ENCODE results near the gene JAKMIP1. TPM values are rescaled to one million over a fixed set of nuclear protein-coding genes. Genes with fewer than 3 reads are reported as not detected.
A peak's percentile ranks its signal among the peaks of the same experiment; 100 is the strongest.

JAKMIP1 gene
- total and polyA plus RNA-seq, 3 experiments from 2014 or later: 12.7 to 26.1 (median 14.2) TPM

- Mint-ChIP-seq H3K9me3 (peaks cover 0 to 9% (median 4%) of the 10 kb centered on the region in 5 donors), H3K4me1 (peaks cover 8 to 35% (median 16%) of the 10 kb centered on the region in 3 donors), H3K27ac (no peak overlapping the region), H3K27me3 (peaks cover 0 to 3% of the 10 kb centered on the region in 2 donors), H3K4me3 (no peak overlapping the region), H3K36me3 (peaks cover 9 to 32% (median 16%) of the 10 kb centered on the region in 3 donors)
- Histone ChIP-seq H3K27me3 (ENCODE audit: insufficient read depth, low read length, poor library complexity, severe bottlenecking) (no peaks in the 10 kb centered on the region), H3K4me3 (ENCODE audit: low read length) (no peak overlapping the region), H3K4me1 (ENCODE audit: insufficient read depth, low read length) (no peaks in the 10 kb centered on the region), H3K27ac (ENCODE audit: low read depth, low read length) (no peak overlapping the region), H3K9me3 (ENCODE audit: low read length) (no peaks in the 10 kb centered on the region), H3K36me3 (ENCODE audit: insufficient read depth, low read length) (no peaks in the 10 kb centered on the region)
- CTCF ChIA-PET: no interaction called here
- POLR2A ChIA-PET: interaction anchor here (0.7 kb wide), 1 partner anchor 9 kb away, joined by 5 read pairs; no protein-coding TSS in a partner anchor
- DNase-seq: no peak
Observed at GRCh38 chr4:6190486-6190885, 9.9 kb downstream of the JAKMIP1 start.

- no peaks in the 10 kb centered on the region for H3K27me3 ChIP-seq (ENCODE audit: insufficient read depth, low read length, poor library complexity, severe bottlenecking)
- Mint-ChIP-seq H3K4me1 (peaks cover 14 to 41% (median 22%) of the 10 kb centered on the region in 3 donors), H3K4me3 (peak overlapping the region in 1 of 7 donors; percentile 26), H3K9me3 (peaks cover 0 to 9% (median 4%) of the 10 kb centered on the region in 5 donors), H3K27me3 (peaks cover 0 to 3% of the 10 kb centered on the region in 2 donors), H3K36me3 (peaks cover 9 to 32% (median 16%) of the 10 kb centered on the region in 3 donors), H3K27ac (peak overlapping the region in 1 of 8 donors; percentile 23)
- DNase-seq: no peak
- no peak overlapping the region for H3K4me3 ChIP-seq (ENCODE audit: low read length)
- no peaks in the 10 kb centered on the region for H3K9me3 ChIP-seq (ENCODE audit: low read length)
- POLR2A ChIA-PET: no interaction called here
- no peak overlapping the region for H3K27ac ChIP-seq (ENCODE audit: low read depth, low read length)
- H3K36me3 ChIP-seq (ENCODE audit: insufficient read depth, low read length): no peaks in the 10 kb centered on the region
- peaks cover 2% of the 10 kb centered on the region for H3K4me1 ChIP-seq (ENCODE audit: insufficient read depth, low read length)
- CTCF ChIA-PET: no interaction called here
Observed at GRCh38 chr4:6189511-6189910, 10.8 kb downstream of the JAKMIP1 start.

GRCh38 chr4:6188687-6189305 is 11.6 kb downstream of the JAKMIP1 start:
- H3K4me1 Mint-ChIP-seq: peaks cover 21 to 44% (median 29%) of the 10 kb centered on the region in 3 donors
- DNase-seq: no peak
- peaks cover 9% of the 10 kb centered on the region for H3K4me1 ChIP-seq (ENCODE audit: insufficient read depth, low read length)
- peaks cover 0 to 9% (median 4%) of the 10 kb centered on the region in 5 donors for H3K9me3 Mint-ChIP-seq
- H3K27ac Mint-ChIP-seq: peak overlapping the region in 3 of 8 donors; percentile 12 to 83 (median 54)
- no peak overlapping the region for H3K27ac ChIP-seq (ENCODE audit: low read depth, low read length)
- peaks cover 0 to 3% of the 10 kb centered on the region in 2 donors for H3K27me3 Mint-ChIP-seq
- CTCF ChIA-PET: no interaction called here
- no peak overlapping the region for H3K4me3 ChIP-seq (ENCODE audit: low read length)
- H3K4me3 Mint-ChIP-seq: no peak overlapping the region
- POLR2A ChIA-PET: no interaction called here
- H3K36me3 ChIP-seq (ENCODE audit: insufficient read depth, low read length): no peaks in the 10 kb centered on the region
- H3K9me3 ChIP-seq (ENCODE audit: low read length): no peaks in the 10 kb centered on the region
- H3K36me3 Mint-ChIP-seq: peaks cover 9 to 30% (median 14%) of the 10 kb centered on the region in 3 donors
- no peaks in the 10 kb centered on the region for H3K27me3 ChIP-seq (ENCODE audit: insufficient read depth, low read length, poor library complexity, severe bottlenecking)

- H3K27me3 Mint-ChIP-seq: peaks cover 2 to 3% of the 10 kb centered on the region in 2 donors
- H3K27ac Mint-ChIP-seq: peak overlapping the region in 7 of 8 donors; percentile 56 to 89 (median 77)
- peaks cover 0 to 12% (median 5%) of the 10 kb centered on the region in 5 donors for H3K9me3 Mint-ChIP-seq
- no peaks in the 10 kb centered on the region for H3K9me3 ChIP-seq (ENCODE audit: low read length)
- no peaks in the 10 kb centered on the region for H3K36me3 ChIP-seq (ENCODE audit: insufficient read depth, low read length)
- DNase-seq: peak in 1 of 5 donors; percentile 26
- no peak overlapping the region for H3K4me3 ChIP-seq (ENCODE audit: low read length)
- CTCF ChIA-PET: no interaction called here
- peaks cover 51% of the 10 kb centered on the region for H3K4me1 ChIP-seq (ENCODE audit: insufficient read depth, low read length)
- H3K4me1 Mint-ChIP-seq: peaks cover 61 to 73% (median 65%) of the 10 kb centered on the region in 3 donors
- POLR2A ChIA-PET: no interaction called here
- H3K27me3 ChIP-seq (ENCODE audit: insufficient read depth, low read length, poor library complexity, severe bottlenecking): no peaks in the 10 kb centered on the region
- peaks cover 0 to 22% (median 8%) of the 10 kb centered on the region in 3 donors for H3K36me3 Mint-ChIP-seq
- no peak overlapping the region for H3K27ac ChIP-seq (ENCODE audit: low read depth, low read length)
- peak overlapping the region in 6 of 7 donors; percentile 35 to 75 (median 49) for H3K4me3 Mint-ChIP-seq
Observed at GRCh38 chr4:6184169-6184568, 16.2 kb downstream of the JAKMIP1 start.

GRCh38 chr4:6183740-6184139 is 16.6 kb downstream of the JAKMIP1 start:
- Histone ChIP-seq H3K4me3 (ENCODE audit: low read length) (no peak overlapping the region), H3K27ac (ENCODE audit: low read depth, low read length) (no peak overlapping the region), H3K27me3 (ENCODE audit: insufficient read depth, low read length, poor library complexity, severe bottlenecking) (no peaks in the 10 kb centered on the region), H3K9me3 (ENCODE audit: low read length) (no peaks in the 10 kb centered on the region), H3K4me1 (ENCODE audit: insufficient read depth, low read length) (peaks cover 55% of the 10 kb centered on the region), H3K36me3 (ENCODE audit: insufficient read depth, low read length) (no peaks in the 10 kb centered on the region)
- peak in 2 of 5 donors; percentile 44 to 48 for DNase-seq
- ChIA-PET POLR2A (no interaction called here), CTCF (no interaction called here)
- Mint-ChIP-seq H3K4me1 (peaks cover 66 to 77% (median 69%) of the 10 kb centered on the region in 3 donors), H3K27me3 (peaks cover 2 to 3% of the 10 kb centered on the region in 2 donors), H3K4me3 (peak overlapping the region; percentile 1 to 75 (median 39)), H3K9me3 (peaks cover 0 to 14% (median 6%) of the 10 kb centered on the region in 5 donors), H3K36me3 (peaks cover 0 to 22% (median 8%) of the 10 kb centered on the region in 3 donors), H3K27ac (peak overlapping the region in 7 of 8 donors; percentile 20 to 89 (median 71))

GRCh38 chr4:6182376-6183280 is 17.7 kb downstream of the JAKMIP1 start:
- Mint-ChIP-seq H3K4me3 (peak overlapping the region in 6 of 7 donors; percentile 19 to 83 (median 62)), H3K27ac (peak overlapping the region; percentile 62 to 98 (median 89)), H3K9me3 (peaks cover 0 to 22% (median 7%) of the 10 kb centered on the region in 5 donors), H3K36me3 (peaks cover 0 to 12% (median 7%) of the 10 kb centered on the region in 3 donors), H3K27me3 (peaks cover 2 to 3% of the 10 kb centered on the region in 2 donors), H3K4me1 (peaks cover 75 to 88% (median 80%) of the 10 kb centered on the region in 3 donors)
- Histone ChIP-seq H3K27ac (ENCODE audit: low read depth, low read length) (no peak overlapping the region), H3K9me3 (ENCODE audit: low read length) (no peaks in the 10 kb centered on the region), H3K4me3 (ENCODE audit: low read length) (no peak overlapping the region), H3K36me3 (ENCODE audit: insufficient read depth, low read length) (no peaks in the 10 kb centered on the region), H3K4me1 (ENCODE audit: insufficient read depth, low read length) (peaks cover 66% of the 10 kb centered on the region), H3K27me3 (ENCODE audit: insufficient read depth, low read length, poor library complexity, severe bottlenecking) (no peaks in the 10 kb centered on the region)
- ChIA-PET POLR2A (interaction anchor here (0.7 to 2.5 kb wide), 2 partner anchors 17 to 20 kb away, joined by 3 to 12 read pairs; partner anchors contain the start of gene JAKMIP1), CTCF (interaction anchor here (1.1 to 1.7 kb wide), 3 partner anchors 16 to 65 kb away, joined by 4 read pairs; no protein-coding TSS in a partner anchor)
- peak in 2 of 5 donors; percentile 28 to 54 for DNase-seq

GRCh38 chr4:6180841-6181631 is 19.3 kb downstream of the JAKMIP1 start:
- peak in 4 of 5 donors; percentile 44 to 79 (median 66) for DNase-seq
- H3K27me3 Mint-ChIP-seq: peaks cover 1 to 3% of the 10 kb centered on the region in 2 donors
- H3K9me3 Mint-ChIP-seq: peaks cover 0 to 18% (median 4%) of the 10 kb centered on the region in 5 donors
- ChIA-PET POLR2A (interaction anchor here (2.5 kb wide), 1 partner anchor 19 kb away, joined by 12 read pairs; the partner anchor contains the start of gene JAKMIP1), CTCF (interaction anchor here (1.1 to 1.7 kb wide), 3 partner anchors 9 to 46 kb away, joined by 3 to 9 read pairs (median 4); no protein-coding TSS in a partner anchor)
- Histone ChIP-seq H3K9me3 (ENCODE audit: low read length) (no peaks in the 10 kb centered on the region), H3K27ac (ENCODE audit: low read depth, low read length) (peak overlapping the region; percentile 50), H3K27me3 (ENCODE audit: insufficient read depth, low read length, poor library complexity, severe bottlenecking) (no peaks in the 10 kb centered on the region), H3K36me3 (ENCODE audit: insufficient read depth, low read length) (no peaks in the 10 kb centered on the region), H3K4me3 (ENCODE audit: low read length) (peak overlapping the region; percentile 4), H3K4me1 (ENCODE audit: insufficient read depth, low read length) (peaks cover 71% of the 10 kb centered on the region)
- H3K27ac Mint-ChIP-seq: peak overlapping the region; percentile 83 to 98 (median 94)
- peaks cover 0 to 6% (median 1%) of the 10 kb centered on the region in 3 donors for H3K36me3 Mint-ChIP-seq
- H3K4me3 Mint-ChIP-seq: peak overlapping the region; percentile 22 to 83 (median 67)
- H3K4me1 Mint-ChIP-seq: peaks cover 76 to 88% (median 84%) of the 10 kb centered on the region in 3 donors
